Astrocyte of the spinal cord (primary cell): ENCODE results near the gene TFDP2.

Experiments
- DNase-seq: peaks from one replicate; pipeline ENCODE4 v3.0.0; 2011; ENCODE audit warnings: low read depth, low spot score
- H3K4me3 ChIP-seq: 2 replicates; pipeline ENCODE4 v1.5.1; 2011; ENCODE audit warnings: low read depth, mild to moderate bottlenecking, low read length, moderate library complexity
- CTCF ChIP-seq: IDR thresholded peaks from 2 replicates; pipeline ENCODE4 v1.5.1; 2012; ENCODE audit warnings: low read depth, mild to moderate bottlenecking, low read length, inconsistent platforms
- in situ Hi-C: cut with HindIII; loops from 2 replicates; pipeline ENCODE4 v1.10.0; 2017; ENCODE audit warnings: low sequenced_read_pairs

Gene TFDP2

GRCh38 chr3:142112601-142113000 is 36.7 kb downstream of the TFDP2 start:
- no peak overlapping the region for H3K4me3 ChIP-seq
- in situ Hi-C loops, result no loop called here
- TF ChIP-seq CTCF, result no peak
- no peak for DNase-seq

- no peak overlapping the region for H3K4me3 ChIP-seq
- DNase-seq, result no peak
- no peak for TF ChIP-seq CTCF
- in situ Hi-C loops, result no loop called here
These were observed 42.8 kb downstream of the TFDP2 start for GRCh38 chr3:142106548-142106947.

GRCh38 chr3:142105991-142106390 is 43.4 kb downstream of the TFDP2 start:
- in situ Hi-C loops, result no loop called here
- H3K4me3 ChIP-seq, result no peak overlapping the region
- TF ChIP-seq CTCF, result no peak
- no peak for DNase-seq

GRCh38 chr3:142104763-142105162 is 44.6 kb downstream of the TFDP2 start:
- no peak overlapping the region for H3K4me3 ChIP-seq
- no peak for DNase-seq
- in situ Hi-C loops, result no loop called here
- no peak for TF ChIP-seq CTCF

- DNase-seq, result no peak
- TF ChIP-seq CTCF, result no peak
- H3K4me3 ChIP-seq, result no peak overlapping the region
- in situ Hi-C loops, result no loop called here
These were observed 50.4 kb downstream of the TFDP2 start for GRCh38 chr3:142098964-142099363.

GRCh38 chr3:142097099-142097843 is 52.1 kb downstream of the TFDP2 start:
- in situ Hi-C loops, result no loop called here
- no peak for TF ChIP-seq CTCF
- DNase-seq, result no peak
- no peak overlapping the region for H3K4me3 ChIP-seq
